HG03064 (cell line): ENCODE results near the gene IL36A.

ENCODE experiments used
- ATAC-seq: cut with Tn5 transposase; IDR thresholded peaks from one replicate; pipeline ENCODE4 v1.9.1; 2021; ENCODE audit warnings: low read depth; ENCODE audit not compliant: unreplicated experiment

IL36A gene

GRCh38 chr2:113000436-113000835 is 4.8 kb upstream of the IL36A start:
- ATAC-seq = no peak

- no peak for ATAC-seq
These were observed 2.6 kb upstream of the IL36A start for GRCh38 chr2:113002677-113003076.

- no peak for ATAC-seq
These were observed 2.0 kb downstream of the IL36A start for GRCh38 chr2:113007250-113007649.

GRCh38 chr2:113009622-113010021 is 4.4 kb downstream of the IL36A start:
- no peak for ATAC-seq

- ATAC-seq = no peak
These were observed 4.8 kb downstream of the IL36A start for GRCh38 chr2:113010088-113010487.

- no peak for ATAC-seq
These were observed 5.8 kb downstream of the IL36A start for GRCh38 chr2:113011108-113011507.

GRCh38 chr2:113012436-113013335 is 7.4 kb downstream of the IL36A start:
- no peak for ATAC-seq

GRCh38 chr2:113013336-113013661 is 8.0 kb downstream of the IL36A start:
- ATAC-seq = no peak

- no peak for ATAC-seq
These were observed 8.8 kb downstream of the IL36A start for GRCh38 chr2:113014067-113014466.

GRCh38 chr2:113015042-113015441 is 9.8 kb downstream of the IL36A start:
- ATAC-seq = no peak

- ATAC-seq = no peak
These were observed 10.4 kb downstream of the IL36A start for GRCh38 chr2:113015655-113016054.

- ATAC-seq = no peak
These were observed 13.2 kb downstream of the IL36A start for GRCh38 chr2:113018509-113018908.

GRCh38 chr2:113021312-113021711 is 16.1 kb downstream of the IL36A start:
- ATAC-seq = no peak

GRCh38 chr2:113024764-113025163 is 19.5 kb downstream of the IL36A start:
- ATAC-seq = no peak

- no peak for ATAC-seq
These were observed 20.5 kb downstream of the IL36A start for GRCh38 chr2:113025737-113026136.

GRCh38 chr2:113027691-113028090 is 22.4 kb downstream of the IL36A start:
- no peak for ATAC-seq

GRCh38 chr2:113028112-113028511 is 22.9 kb downstream of the IL36A start:
- ATAC-seq = no peak

GRCh38 chr2:113032737-113033136 is 27.5 kb downstream of the IL36A start:
- ATAC-seq = no peak

GRCh38 chr2:113034016-113034415 is 28.8 kb downstream of the IL36A start:
- no peak for ATAC-seq

GRCh38 chr2:113036763-113037162 is 31.5 kb downstream of the IL36A start:
- ATAC-seq = no peak

GRCh38 chr2:113038291-113038690 is 33.0 kb downstream of the IL36A start:
- no peak for ATAC-seq

- ATAC-seq = no peak
These were observed 33.9 kb downstream of the IL36A start for GRCh38 chr2:113039158-113039557.

- no peak for ATAC-seq
These were observed 34.5 kb downstream of the IL36A start for GRCh38 chr2:113039719-113040118.
